Caco-2 (cell line): ENCODE measurements around the gene C1orf50. TPM values are rescaled to one million over a fixed set of nuclear protein-coding genes. Genes with fewer than 3 reads are reported as not detected.
A peak's percentile ranks its signal among the peaks of the same experiment; 100 is the strongest.

ENCODE experiments used
- BruUV-seq: library from RNA; stranded (reverse); fragments of 400-500 nt; replicated peaks from 2 replicates; lab custom pipeline; 2021; lab: Mats Ljungman, UMichigan
- CTCF ChIA-PET: fragments of 300-600 bp; sonication (Branson Sonifier 250); formaldehyde crosslinking; loops from one replicate; lab custom pipeline; 2022; ENCODE audit warnings: antibody characterized with exemption; lab: Charles Lee
- POLR2A ChIA-PET: fragments of 300-600 bp; sonication (Branson Sonifier 250); formaldehyde crosslinking; loops from one replicate; lab custom pipeline; 2022; ENCODE audit warnings: antibody characterized with exemption; lab: Charles Lee
- DNase-seq, 2 experiments: peaks; one replicate each; pipeline versions ENCODE4 v3.0.0 to v3.0.0-alpha.2; 2020 to 2022
- H3K27me3 ChIP-seq: replicated peaks from 2 replicates; pipeline ENCODE4 v1.6.0; 2011; ENCODE audit warnings: low read length; ENCODE audit not compliant: control insufficient read depth, insufficient read depth
- H3K36me3 ChIP-seq: 2 replicates; pipeline ENCODE4 v1.5.1; 2011; ENCODE audit warnings: low read length; ENCODE audit not compliant: control insufficient read depth, insufficient read depth
- H3K4me1 ChIP-seq: fragments of 250-450 bp; sonication (Bioruptor Pico); 2 replicates; pipeline ENCODE4 v1.5.1; 2020; ENCODE audit warnings: mild to moderate bottlenecking
- H3K4me3 ChIP-seq: 2 replicates; pipeline ENCODE4 v1.5.1; 2011; ENCODE audit warnings: low read depth, mild to moderate bottlenecking, control low read depth, low read length
- H3K9me3 ChIP-seq: fragments of 250-450 bp; sonication (Bioruptor Pico); 2 replicates; pipeline ENCODE4 v1.5.1; 2020; ENCODE audit warnings: mild to moderate bottlenecking, moderate library complexity
- H3K27ac Mint-ChIP-seq: one replicate; pipeline ENCODE4 v1.8.0; 2022; ENCODE audit warnings: mixed read lengths; ENCODE audit not compliant: unreplicated experiment
- H3K27me3 Mint-ChIP-seq: one replicate; pipeline ENCODE4 v1.8.0; 2022; ENCODE audit warnings: mixed read lengths; ENCODE audit not compliant: insufficient read depth, unreplicated experiment
- H3K36me3 Mint-ChIP-seq: one replicate; pipeline ENCODE4 v1.8.0; 2022; ENCODE audit warnings: mild to moderate bottlenecking, mixed read lengths; ENCODE audit not compliant: insufficient read depth, unreplicated experiment
- H3K4me1 Mint-ChIP-seq: one replicate; pipeline ENCODE4 v1.8.0; 2022; ENCODE audit warnings: low read depth, mixed read lengths; ENCODE audit not compliant: unreplicated experiment
- H3K4me3 Mint-ChIP-seq: one replicate; pipeline ENCODE4 v1.8.0; 2022; ENCODE audit warnings: mild to moderate bottlenecking, moderate library complexity, mixed read lengths; ENCODE audit not compliant: unreplicated experiment
- H3K9me3 Mint-ChIP-seq: one replicate; pipeline ENCODE4 v1.8.0; 2022; ENCODE audit warnings: mixed read lengths; ENCODE audit not compliant: unreplicated experiment
- intact Hi-C: fragments of 100-400 bp; cut with micrococcal nuclease; formaldehyde crosslinking; loops from one replicate; pipeline ENCODE4 v1.10.0; 2022; ENCODE audit not compliant: unreplicated experiment
- total RNA-seq: library from RNA; stranded (reverse); gene quantifications from 2 replicates; pipeline ENCODE4 v1.2.3, GENCODE V29; 2022
- TF ChIP-seq, protein P1 (sequence below), 2 experiments: fragments of 200-600 bp in 1 of 2; IDR thresholded peaks; 1 replicate in 1 of 2; 2 replicates in 1 of 2; pipeline versions ENCODE4 v1.5.1 to v1.8.0; 2011 to 2022; ENCODE audit warnings: antibody characterized with exemption in 1 of 2, control low read depth in 1 of 2, inconsistent platforms in 1 of 2, low read depth in 1 of 2, low read length in 1 of 2, mild to moderate bottlenecking in 1 of 2, moderate library complexity in 1 of 2; ENCODE audit not compliant: insufficient read depth in 1 of 2, severe bottlenecking in 1 of 2, unreplicated experiment in 1 of 2

C1orf50 gene
- total RNA-seq, 1 experiment from 2014 or later: 6.1 TPM

- Mint-ChIP-seq H3K9me3 (no peaks in the 10 kb centered on the region), H3K27me3 (no peaks in the 10 kb centered on the region), H3K36me3 (no peaks in the 10 kb centered on the region), H3K27ac (no peak overlapping the region), H3K4me1 (peaks cover 9% of the 10 kb centered on the region), H3K4me3 (no peak overlapping the region)
- H3K9me3 ChIP-seq: no peaks in the 10 kb centered on the region
- ChIA-PET CTCF (interaction anchor here (1.6 kb wide), 1 partner anchor 165 kb away, joined by 4 read pairs; no protein-coding TSS in a partner anchor), POLR2A (no interaction called here)
- intact Hi-C loops: no loop called here
- TF ChIP-seq, protein P1, sequence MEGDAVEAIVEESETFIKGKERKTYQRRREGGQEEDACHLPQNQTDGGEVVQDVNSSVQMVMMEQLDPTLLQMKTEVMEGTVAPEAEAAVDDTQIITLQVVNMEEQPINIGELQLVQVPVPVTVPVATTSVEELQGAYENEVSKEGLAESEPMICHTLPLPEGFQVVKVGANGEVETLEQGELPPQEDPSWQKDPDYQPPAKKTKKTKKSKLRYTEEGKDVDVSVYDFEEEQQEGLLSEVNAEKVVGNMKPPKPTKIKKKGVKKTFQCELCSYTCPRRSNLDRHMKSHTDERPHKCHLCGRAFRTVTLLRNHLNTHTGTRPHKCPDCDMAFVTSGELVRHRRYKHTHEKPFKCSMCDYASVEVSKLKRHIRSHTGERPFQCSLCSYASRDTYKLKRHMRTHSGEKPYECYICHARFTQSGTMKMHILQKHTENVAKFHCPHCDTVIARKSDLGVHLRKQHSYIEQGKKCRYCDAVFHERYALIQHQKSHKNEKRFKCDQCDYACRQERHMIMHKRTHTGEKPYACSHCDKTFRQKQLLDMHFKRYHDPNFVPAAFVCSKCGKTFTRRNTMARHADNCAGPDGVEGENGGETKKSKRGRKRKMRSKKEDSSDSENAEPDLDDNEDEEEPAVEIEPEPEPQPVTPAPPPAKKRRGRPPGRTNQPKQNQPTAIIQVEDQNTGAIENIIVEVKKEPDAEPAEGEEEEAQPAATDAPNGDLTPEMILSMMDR (IDR thresholded peaks at IDR 0.05; ENCODE audit: insufficient read depth in 1 of 2, low read depth in 1 of 2, low read length in 1 of 2, severe bottlenecking in 1 of 2, unreplicated experiment in 1 of 2): no peak
- H3K27me3 ChIP-seq: no peaks in the 10 kb centered on the region
- no TSS peak for BruUV-seq
- H3K36me3 ChIP-seq: no peaks in the 10 kb centered on the region
- H3K4me1 ChIP-seq: peaks cover 14% of the 10 kb centered on the region
- DNase-seq: peak in 1 of 2 experiments; percentile 31
- no peak overlapping the region for H3K4me3 ChIP-seq
Observed at GRCh38 chr1:42743317-42744147, 23.5 kb upstream of the C1orf50 start.

DNA sequence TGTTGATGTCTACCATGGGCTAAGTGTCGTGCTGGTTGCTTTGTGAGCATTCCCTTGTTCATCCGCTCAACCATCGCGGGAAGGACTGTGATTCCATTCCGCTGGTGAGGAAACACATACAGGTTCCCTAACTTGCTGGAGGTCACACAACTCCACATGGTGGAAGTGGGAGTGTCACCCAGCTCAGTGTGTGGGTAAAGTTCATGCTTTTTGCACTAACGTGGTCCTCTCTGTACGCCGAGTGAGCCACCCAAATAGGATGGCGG, 23.0 kb upstream of the C1orf50 start:
- Histone ChIP-seq H3K4me1 (peaks cover 14% of the 10 kb centered on the region), H3K9me3 (no peaks in the 10 kb centered on the region), H3K4me3 (no peak overlapping the region), H3K36me3 (no peaks in the 10 kb centered on the region), H3K27me3 (no peaks in the 10 kb centered on the region)
- TF ChIP-seq, protein P1 (IDR thresholded peaks at IDR 0.05; ENCODE audit: insufficient read depth in 1 of 2, low read depth in 1 of 2, low read length in 1 of 2, severe bottlenecking in 1 of 2, unreplicated experiment in 1 of 2): no peak
- Mint-ChIP-seq H3K9me3 (no peaks in the 10 kb centered on the region), H3K27me3 (no peaks in the 10 kb centered on the region), H3K4me3 (no peak overlapping the region), H3K36me3 (no peaks in the 10 kb centered on the region), H3K27ac (no peak overlapping the region), H3K4me1 (peaks cover 9% of the 10 kb centered on the region)
- no TSS peak for BruUV-seq
- ChIA-PET POLR2A (no interaction called here), CTCF (interaction anchor here (1.6 kb wide), 1 partner anchor 166 kb away, joined by 4 read pairs; no protein-coding TSS in a partner anchor)
- DNase-seq: no peak
- intact Hi-C loops: no loop called here

GRCh38 chr1:42745851-42746250, 21.2 kb upstream of the C1orf50 start:
- Histone ChIP-seq H3K36me3 (no peaks in the 10 kb centered on the region), H3K27me3 (no peaks in the 10 kb centered on the region), H3K9me3 (no peaks in the 10 kb centered on the region), H3K4me1 (no peaks in the 10 kb centered on the region), H3K4me3 (no peak overlapping the region)
- BruUV-seq: no TSS peak
- no peak overlapping the region for H3K4me3 Mint-ChIP-seq
- no peak overlapping the region for H3K27ac Mint-ChIP-seq
- ChIA-PET POLR2A (no interaction called here), CTCF (no interaction called here)
- H3K27me3 Mint-ChIP-seq: no peaks in the 10 kb centered on the region
- H3K36me3 Mint-ChIP-seq: no peaks in the 10 kb centered on the region
- intact Hi-C loops: no loop called here
- H3K4me1 Mint-ChIP-seq: peaks cover 9% of the 10 kb centered on the region
- TF ChIP-seq, protein P1 (IDR thresholded peaks at IDR 0.05; ENCODE audit: insufficient read depth in 1 of 2, low read depth in 1 of 2, low read length in 1 of 2, severe bottlenecking in 1 of 2, unreplicated experiment in 1 of 2): no peak
- H3K9me3 Mint-ChIP-seq: no peaks in the 10 kb centered on the region
- no peak for DNase-seq
